ENCODE data around the gene WFDC8. TPM values are rescaled to one million over a fixed set of nuclear protein-coding genes. Genes with fewer than 3 reads are reported as not detected.

WFDC8 gene
- total and polyA plus RNA-seq, 2 of the 13 experiments (the other 11 are each of a cell fraction or from before 2014, with no cell fraction given) = not detected

GRCh38 chr20:45555198-45555597 lies 23.9 kb downstream of the WFDC8 start (continued):
- TF ChIP-seq SP1 (IDR thresholded peaks at IDR 0.05) (no peak), SP1 (CRISPR knock-in tag; IDR thresholded peaks at IDR 0.05) (no peak), GLI4 (CRISPR knock-in tag; IDR thresholded peaks at IDR 0.05; ENCODE audit: borderline replicate concordance) (no peak), AGO1 (IDR thresholded peaks at IDR 0.05; ENCODE audit: low read depth, low read length, poor library complexity, severe bottlenecking) (no peak), ZHX1 (CRISPR knock-in tag; IDR thresholded peaks at IDR 0.05; ENCODE audit: low read depth) (no peak), TFAP4 (IDR thresholded peaks at IDR 0.05; ENCODE audit: borderline replicate concordance, low read depth) (no peak), MBNL3 (CRISPR knock-in tag; conservative IDR thresholded peaks at IDR 0.05) (no peak), ZNF12 (CRISPR knock-in tag; IDR thresholded peaks at IDR 0.05) (no peak), ZNF484 (CRISPR knock-in tag; IDR thresholded peaks at IDR 0.05; ENCODE audit: borderline replicate concordance, low read depth) (no peak), ZNF407 (CRISPR knock-in tag; IDR thresholded peaks at IDR 0.05; ENCODE audit: not compliant biosample characterization) (no peak), RXRA (CRISPR knock-in tag; IDR thresholded peaks at IDR 0.05) (no peak), NR2C2 (CRISPR knock-in tag; IDR thresholded peaks at IDR 0.05; ENCODE audit: borderline replicate concordance) (no peak), PCBP2 (optimal IDR thresholded peaks at IDR 0.05; ENCODE audit: low read depth, low read length, poor library complexity, severe bottlenecking) (no peak)
